SK-N-DZ (cell line): ENCODE results near the gene FBXO11.

Experiments
- small RNA-seq, 2 experiments: library from RNA; depleted of rRNA; stranded (forward); fragments of <200 nt; gene quantifications; one replicate each; pipeline ENCODE3, GENCODE V24; 2014

FBXO11 gene

Small RNAs within 50 kb of the gene (small RNA-seq; reads per million reads assigned to genes)
- gene RF00026 (0 reads per million in 2 experiments), gene RPL36AP15 (0 reads per million in 2 experiments)
